Neural progenitor cell (in vitro differentiated cells): ENCODE results near the gene DVL2. TPM values are rescaled to one million over a fixed set of nuclear protein-coding genes. Genes with fewer than 3 reads are reported as not detected.
A peak's percentile ranks its signal among the peaks of the same experiment; 100 is the strongest.

Experiments used
- DNase-seq: peaks from one replicate; pipeline ENCODE4 v3.0.0-alpha.2; 2016; ENCODE audit warnings: low spot score
- H2AFZ ChIP-seq: fragments of 200-600 bp; sonication (generic); replicated peaks from 2 replicates; pipeline ENCODE4 v1.6.1; 2016; ENCODE audit warnings: antibody characterized with exemption
- H3F3A ChIP-seq: fragments of 200-600 bp; sonication (generic); 2 replicates; pipeline ENCODE4 v1.6.1; 2016; ENCODE audit warnings: antibody characterized with exemption, low read depth
- H3K27ac ChIP-seq: fragments of 200-600 bp; sonication (generic); 2 replicates; pipeline ENCODE4 v1.5.1; 2016; ENCODE audit warnings: mild to moderate bottlenecking
- H3K27me3 ChIP-seq: fragments of 200-600 bp; sonication (generic); 2 replicates; pipeline ENCODE4 v1.6.1; 2016; ENCODE audit warnings: mild to moderate bottlenecking, moderate library complexity
- H3K36me3 ChIP-seq: fragments of 200-600 bp; sonication (generic); 2 replicates; pipeline ENCODE4 v1.5.1; 2016
- H3K4me1 ChIP-seq: fragments of 200-600 bp; sonication (generic); 2 replicates; pipeline ENCODE4 v1.6.1; 2016; ENCODE audit warnings: mixed run types
- H3K4me2 ChIP-seq: fragments of 200-600 bp; sonication (generic); 2 replicates; pipeline ENCODE4 v1.6.1; 2016
- H3K4me3 ChIP-seq: fragments of 200-600 bp; sonication (generic); 2 replicates; pipeline ENCODE4 v1.5.1; 2016
- H3K79me2 ChIP-seq: fragments of 200-600 bp; sonication (generic); 2 replicates; pipeline ENCODE4 v1.6.1; 2016; ENCODE audit warnings: low read depth
- H3K9ac ChIP-seq: fragments of 200-600 bp; sonication (generic); 2 replicates; pipeline ENCODE4 v1.6.1; 2016
- H3K9me3 ChIP-seq: fragments of 200-600 bp; sonication (generic); 2 replicates; pipeline ENCODE4 v1.5.1; 2016; ENCODE audit warnings: low read depth
- H4K20me1 ChIP-seq: fragments of 200-600 bp; sonication (generic); 2 replicates; pipeline ENCODE4 v1.6.1; 2016; ENCODE audit warnings: low read depth
- H3K27ac Mint-ChIP-seq: 3 replicates; pipeline ENCODE4 v1.8.0; 2021; ENCODE audit warnings: mixed read lengths
- H3K27me3 Mint-ChIP-seq: 2 replicates; pipeline ENCODE4 v1.8.0; 2022; ENCODE audit warnings: low read depth, mild to moderate bottlenecking, inconsistent platforms, moderate library complexity, mixed read lengths; ENCODE audit not compliant: insufficient read depth
- H3K36me3 Mint-ChIP-seq: 3 replicates; pipeline ENCODE4 v1.8.0; 2021; ENCODE audit warnings: mixed read lengths
- H3K4me1 Mint-ChIP-seq: 3 replicates; pipeline ENCODE4 v1.8.0; 2021; ENCODE audit warnings: mixed read lengths
- H3K4me3 Mint-ChIP-seq: 3 replicates; pipeline ENCODE4 v1.8.0; 2021; ENCODE audit warnings: mild to moderate bottlenecking, moderate library complexity, mixed read lengths
- H3K9me3 Mint-ChIP-seq: 3 replicates; pipeline ENCODE4 v1.8.0; 2020; ENCODE audit warnings: mixed read lengths
- CTCF ChIP-seq: fragments of 200-600 bp; sonication (generic); IDR thresholded peaks from 2 replicates; pipeline ENCODE4 v1.5.1; 2017; ENCODE audit warnings: antibody characterized with exemption, mild to moderate bottlenecking
- EZH2 ChIP-seq: fragments of 200-600 bp; sonication (generic); IDR thresholded peaks from 2 replicates; pipeline ENCODE4 v1.6.1; 2017; ENCODE audit warnings: antibody characterized with exemption, mild to moderate bottlenecking, moderate library complexity
- EZH2phosphoT487 ChIP-seq: fragments of 200-600 bp; sonication (generic); IDR thresholded peaks from 2 replicates; pipeline ENCODE4 v1.6.1; 2017; ENCODE audit warnings: antibody characterized with exemption
- total RNA-seq: library from RNA; depleted of rRNA; stranded (reverse); fragments of >200 nt; gene quantifications from 2 replicates; pipeline ENCODE4 v1.2.3, GENCODE V29; 2015; ENCODE audit warnings: low replicate concordance

DVL2 gene
- total RNA-seq, 1 donor from 2014 or later = 43.9 TPM

GRCh38 chr17:7260651-7261378 is 26.5 kb upstream of the DVL2 start:
- TF ChIP-seq EZH2phosphoT487 (no peak), EZH2 (no peak), CTCF (no peak)
- H3K27ac Mint-ChIP-seq = no peak overlapping the region
- H3F3A ChIP-seq = peaks cover 29% of the 10 kb centered on the region

GRCh38 chr17:7260151-7260550 is 25.8 kb upstream of the DVL2 start:
- Histone ChIP-seq H3K79me2 (no peaks in the 10 kb centered on the region), H3K27ac (no peak overlapping the region), H3K4me1 (peaks cover 14% of the 10 kb centered on the region), H3F3A (peaks cover 29% of the 10 kb centered on the region), H3K9ac (no peak overlapping the region), H3K9me3 (no peaks in the 10 kb centered on the region), H3K4me2 (no peak overlapping the region), H2AFZ (no peak overlapping the region), H3K36me3 (no peaks in the 10 kb centered on the region), H4K20me1 (peaks cover 11% of the 10 kb centered on the region), H3K4me3 (no peak overlapping the region), H3K27me3 (peaks cover 49% of the 10 kb centered on the region)
- Mint-ChIP-seq H3K4me1 (peaks cover 8% of the 10 kb centered on the region), H3K9me3 (no peaks in the 10 kb centered on the region), H3K36me3 (peaks cover 20% of the 10 kb centered on the region), H3K27me3 (peaks cover 46% of the 10 kb centered on the region), H3K4me3 (peak overlapping the region; percentile 57), H3K27ac (no peak overlapping the region)
- TF ChIP-seq EZH2phosphoT487 (no peak), CTCF (no peak), EZH2 (no peak)
- no peak for DNase-seq

More at GRCh38 chr17:7260651-7261378, 26.5 kb upstream of the DVL2 start:
- Mint-ChIP-seq H3K27me3 (peaks cover 48% of the 10 kb centered on the region), H3K4me1 (peaks cover 8% of the 10 kb centered on the region), H3K36me3 (peaks cover 20% of the 10 kb centered on the region), H3K9me3 (no peaks in the 10 kb centered on the region), H3K4me3 (peak overlapping the region; percentile 70)
- H4K20me1 ChIP-seq = peaks cover 11% of the 10 kb centered on the region
- peaks cover 49% of the 10 kb centered on the region for H3K27me3 ChIP-seq
- no peaks in the 10 kb centered on the region for H3K36me3 ChIP-seq
- no peak overlapping the region for H3K27ac ChIP-seq
- peak overlapping the region; percentile 78 for H3K4me2 ChIP-seq
- peak; percentile 73 for DNase-seq
- H3K4me3 ChIP-seq = peak overlapping the region; percentile 41
- no peak overlapping the region for H3K9ac ChIP-seq
- peaks cover 14% of the 10 kb centered on the region for H3K4me1 ChIP-seq
- no peaks in the 10 kb centered on the region for H3K9me3 ChIP-seq
- H3K79me2 ChIP-seq = no peaks in the 10 kb centered on the region
- H2AFZ ChIP-seq = peak overlapping the region; percentile 81

GRCh38 chr17:7259555-7259889 is 25.2 kb upstream of the DVL2 start:
- Histone ChIP-seq H3K27me3 (peaks cover 49% of the 10 kb centered on the region), H3K9ac (no peak overlapping the region), H4K20me1 (peaks cover 11% of the 10 kb centered on the region), H3K9me3 (no peaks in the 10 kb centered on the region), H3K27ac (no peak overlapping the region), H3F3A (peaks cover 29% of the 10 kb centered on the region), H3K79me2 (no peaks in the 10 kb centered on the region), H3K4me3 (no peak overlapping the region), H3K36me3 (no peaks in the 10 kb centered on the region), H3K4me2 (no peak overlapping the region), H3K4me1 (peaks cover 14% of the 10 kb centered on the region), H2AFZ (no peak overlapping the region)
- no peaks in the 10 kb centered on the region for H3K9me3 Mint-ChIP-seq
- no peak overlapping the region for H3K4me3 Mint-ChIP-seq
- no peak for TF ChIP-seq EZH2
- TF ChIP-seq CTCF = no peak
- TF ChIP-seq EZH2phosphoT487 = no peak
- H3K27ac Mint-ChIP-seq = no peak overlapping the region
- H3K4me1 Mint-ChIP-seq = peaks cover 8% of the 10 kb centered on the region
- peaks cover 46% of the 10 kb centered on the region for H3K27me3 Mint-ChIP-seq
- no peak for DNase-seq
- peaks cover 25% of the 10 kb centered on the region for H3K36me3 Mint-ChIP-seq
